Measurements from ENCODE around the gene NOX3.

Gene NOX3

GRCh38 chr6:155389130-155389529 is 66.5 kb downstream of the NOX3 start:
- Histone ChIP-seq H3K4me1 (ENCODE audit: low read length) (no peaks in the 10 kb centered on the region), H3K9ac (ENCODE audit: low read length) (no peak overlapping the region), H3K9me2 (replicated peaks; ENCODE audit: insufficient read depth, low read length) (no peaks in the 10 kb centered on the region), H3K9me3 (replicated peaks; ENCODE audit: insufficient read depth, low read length) (no peaks in the 10 kb centered on the region), H2AFZ (ENCODE audit: low read length) (no peak overlapping the region), H3K4me3 (ENCODE audit: low read length) (no peak overlapping the region), H4K20me1 (ENCODE audit: insufficient read depth, low read length) (no peaks in the 10 kb centered on the region), H3F3A (ENCODE audit: insufficient read depth, low read length) (no peaks in the 10 kb centered on the region), H3K27ac (ENCODE audit: low read length) (no peak overlapping the region), H3K27me3 (replicated peaks; ENCODE audit: insufficient read depth, low read length) (no peaks in the 10 kb centered on the region), H3K4me2 (ENCODE audit: low read depth, low read length) (no peak overlapping the region), H3K79me2 (ENCODE audit: low read length) (no peaks in the 10 kb centered on the region), H3K36me3 (replicated peaks; ENCODE audit: insufficient read depth, low read length) (no peaks in the 10 kb centered on the region)
- TF ChIP-seq EZH2phosphoT487 (IDR thresholded peaks at IDR 0.05; ENCODE audit: low read length) (no peak), EZH2 (optimal IDR thresholded peaks at IDR 0.05; ENCODE audit: low read depth, low read length) (no peak), CTCF (IDR thresholded peaks at IDR 0.05; ENCODE audit: low read length) (no peak)
- DNase-seq = no peak

GRCh38 chr6:155388591-155388990 is 67.0 kb downstream of the NOX3 start:
- no peaks in the 10 kb centered on the region for H3K36me3 ChIP-seq (replicated peaks; ENCODE audit: insufficient read depth, low read length)
- H3K27ac ChIP-seq (ENCODE audit: low read length) = no peak overlapping the region
- TF ChIP-seq EZH2 (optimal IDR thresholded peaks at IDR 0.05; ENCODE audit: low read depth, low read length) (no peak), CTCF (IDR thresholded peaks at IDR 0.05; ENCODE audit: low read length) (no peak), EZH2phosphoT487 (IDR thresholded peaks at IDR 0.05; ENCODE audit: low read length) (no peak)
- DNase-seq = no peak
- H3K9ac ChIP-seq (ENCODE audit: low read length) = no peak overlapping the region
- H3K9me3 ChIP-seq (replicated peaks; ENCODE audit: insufficient read depth, low read length) = no peaks in the 10 kb centered on the region
- H4K20me1 ChIP-seq (ENCODE audit: insufficient read depth, low read length) = no peaks in the 10 kb centered on the region
- H3K4me2 ChIP-seq (ENCODE audit: low read depth, low read length) = no peak overlapping the region
- no peaks in the 10 kb centered on the region for H3K4me1 ChIP-seq (ENCODE audit: low read length)
- H3K79me2 ChIP-seq (ENCODE audit: low read length) = no peaks in the 10 kb centered on the region
- no peaks in the 10 kb centered on the region for H3K27me3 ChIP-seq (replicated peaks; ENCODE audit: insufficient read depth, low read length)
- H3K4me3 ChIP-seq (ENCODE audit: low read length) = no peak overlapping the region
- H3K9me2 ChIP-seq (replicated peaks; ENCODE audit: insufficient read depth, low read length) = no peaks in the 10 kb centered on the region
- no peaks in the 10 kb centered on the region for H3F3A ChIP-seq (ENCODE audit: insufficient read depth, low read length)
- H2AFZ ChIP-seq (ENCODE audit: low read length) = no peak overlapping the region

GRCh38 chr6:155387481-155387880 is 68.2 kb downstream of the NOX3 start:
- Histone ChIP-seq H3K27me3 (replicated peaks; ENCODE audit: insufficient read depth, low read length) (no peaks in the 10 kb centered on the region), H2AFZ (ENCODE audit: low read length) (no peak overlapping the region), H3K27ac (ENCODE audit: low read length) (no peak overlapping the region), H3K79me2 (ENCODE audit: low read length) (no peaks in the 10 kb centered on the region), H3K4me3 (ENCODE audit: low read length) (no peak overlapping the region), H3K36me3 (replicated peaks; ENCODE audit: insufficient read depth, low read length) (no peaks in the 10 kb centered on the region), H3K4me1 (ENCODE audit: low read length) (no peaks in the 10 kb centered on the region), H3F3A (ENCODE audit: insufficient read depth, low read length) (no peaks in the 10 kb centered on the region), H3K9ac (ENCODE audit: low read length) (no peak overlapping the region), H3K9me3 (replicated peaks; ENCODE audit: insufficient read depth, low read length) (no peaks in the 10 kb centered on the region), H4K20me1 (ENCODE audit: insufficient read depth, low read length) (no peaks in the 10 kb centered on the region), H3K4me2 (ENCODE audit: low read depth, low read length) (no peak overlapping the region), H3K9me2 (replicated peaks; ENCODE audit: insufficient read depth, low read length) (no peaks in the 10 kb centered on the region)
- no peak for DNase-seq
- TF ChIP-seq EZH2phosphoT487 (IDR thresholded peaks at IDR 0.05; ENCODE audit: low read length) = no peak
- TF ChIP-seq EZH2 (optimal IDR thresholded peaks at IDR 0.05; ENCODE audit: low read depth, low read length) = no peak
- no peak for TF ChIP-seq CTCF (IDR thresholded peaks at IDR 0.05; ENCODE audit: low read length)

All from MM.1S (cell line).